ENCODE data around the gene UTF1.

DNA sequence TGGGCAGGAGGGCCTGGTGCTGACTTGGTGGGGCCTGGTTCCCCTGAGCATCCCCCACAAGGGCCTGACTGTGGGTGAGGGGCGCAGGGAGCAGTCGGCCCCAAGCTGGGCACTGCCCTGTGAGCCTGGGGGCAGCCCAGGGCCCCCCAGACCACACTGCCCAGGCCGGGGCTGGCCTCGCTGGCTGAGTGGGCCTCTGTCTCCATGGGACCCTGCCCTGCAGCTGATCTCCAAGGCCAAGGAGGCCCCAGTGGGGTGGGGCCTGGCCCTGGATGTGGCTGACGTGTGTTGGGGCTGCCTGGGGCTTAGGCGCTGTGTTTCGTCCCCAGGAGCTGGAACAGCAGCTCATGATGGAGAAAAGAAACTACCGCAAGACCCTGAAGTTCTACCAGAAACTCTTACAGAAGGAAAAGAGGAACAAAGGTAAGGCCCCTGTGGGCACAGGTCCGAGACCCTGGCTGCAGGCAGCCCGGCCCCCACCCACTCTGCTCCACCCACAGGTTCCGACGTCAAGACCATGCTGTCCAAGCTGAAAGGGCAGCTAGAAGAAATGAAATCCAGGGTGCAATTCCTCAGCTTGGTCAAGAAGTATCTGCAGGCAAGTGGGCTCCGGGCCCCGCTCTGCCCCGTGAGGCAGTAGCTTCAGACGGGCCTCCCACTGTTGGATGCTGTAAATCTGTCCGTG, 23.5 kb upstream of the UTF1 start:
- TF ChIP-seq, protein P1, sequence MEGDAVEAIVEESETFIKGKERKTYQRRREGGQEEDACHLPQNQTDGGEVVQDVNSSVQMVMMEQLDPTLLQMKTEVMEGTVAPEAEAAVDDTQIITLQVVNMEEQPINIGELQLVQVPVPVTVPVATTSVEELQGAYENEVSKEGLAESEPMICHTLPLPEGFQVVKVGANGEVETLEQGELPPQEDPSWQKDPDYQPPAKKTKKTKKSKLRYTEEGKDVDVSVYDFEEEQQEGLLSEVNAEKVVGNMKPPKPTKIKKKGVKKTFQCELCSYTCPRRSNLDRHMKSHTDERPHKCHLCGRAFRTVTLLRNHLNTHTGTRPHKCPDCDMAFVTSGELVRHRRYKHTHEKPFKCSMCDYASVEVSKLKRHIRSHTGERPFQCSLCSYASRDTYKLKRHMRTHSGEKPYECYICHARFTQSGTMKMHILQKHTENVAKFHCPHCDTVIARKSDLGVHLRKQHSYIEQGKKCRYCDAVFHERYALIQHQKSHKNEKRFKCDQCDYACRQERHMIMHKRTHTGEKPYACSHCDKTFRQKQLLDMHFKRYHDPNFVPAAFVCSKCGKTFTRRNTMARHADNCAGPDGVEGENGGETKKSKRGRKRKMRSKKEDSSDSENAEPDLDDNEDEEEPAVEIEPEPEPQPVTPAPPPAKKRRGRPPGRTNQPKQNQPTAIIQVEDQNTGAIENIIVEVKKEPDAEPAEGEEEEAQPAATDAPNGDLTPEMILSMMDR (IDR thresholded peaks at IDR 0.05), result no peak
- TF ChIP-seq POLR2A (IDR thresholded peaks at IDR 0.05), result no peak
